NCI-H460 (cell line): ENCODE data around the gene CAMTA1. TPM values are rescaled to one million over a fixed set of nuclear protein-coding genes. Genes with fewer than 3 reads are reported as not detected.
A peak's percentile ranks its signal among the peaks of the same experiment; 100 is the strongest.
"Not testable (repeated sequence)": the region's sequence is repeated elsewhere in the genome, so short reads cannot be mapped to it uniquely, and the experiment has no call there.

Experiments
- DNase-seq: peaks from one replicate; pipeline ENCODE4 v3.0.0-alpha.2; 2016; ENCODE audit warnings: low read depth; ENCODE audit errors: extremely low read depth
- total RNA-seq: library from RNA; depleted of rRNA; stranded (reverse); fragments of >200 nt; shearing (Covaris generic); gene quantifications from 2 replicates; pipeline ENCODE4 v1.2.3, GENCODE V29; 2014

The CAMTA1 gene
- total RNA-seq, 1 experiment from 2014 or later, result 39.9 TPM

- no peak for DNase-seq
Measured at GRCh38 chr1:7702365-7702764, 917.1 kb downstream of the CAMTA1 start.

GRCh38 chr1:7703321-7704213 lies 918.3 kb downstream of the CAMTA1 start:
- DNase-seq, result no peak

- DNase-seq, result peak; percentile 73
Measured at GRCh38 chr1:7704214-7705047, 919.2 kb downstream of the CAMTA1 start.

GRCh38 chr1:7705048-7705907 lies 920.0 kb downstream of the CAMTA1 start:
- DNase-seq, result no peak

GRCh38 chr1:7705908-7706216 lies 920.6 kb downstream of the CAMTA1 start:
- no peak for DNase-seq

GRCh38 chr1:7707527-7707926 lies 922.3 kb downstream of the CAMTA1 start:
- DNase-seq, result no peak

GRCh38 chr1:7708065-7708464 lies 922.8 kb downstream of the CAMTA1 start:
- DNase-seq, result not testable (repeated sequence)

- no peak for DNase-seq
Measured at GRCh38 chr1:7710859-7711258, 925.6 kb downstream of the CAMTA1 start.

- no peak for DNase-seq
Measured at GRCh38 chr1:7712731-7713323, 927.6 kb downstream of the CAMTA1 start.

- DNase-seq, result no peak
Measured at GRCh38 chr1:7716506-7716905, 931.3 kb downstream of the CAMTA1 start.

GRCh38 chr1:7717748-7718368 lies 932.6 kb downstream of the CAMTA1 start:
- DNase-seq, result no peak

- DNase-seq, result no peak
Measured at GRCh38 chr1:7719468-7720094, 934.3 kb downstream of the CAMTA1 start.

- no peak for DNase-seq
Measured at GRCh38 chr1:7721940-7722669, 936.9 kb downstream of the CAMTA1 start.

GRCh38 chr1:7722670-7723012 lies 937.4 kb downstream of the CAMTA1 start:
- no peak for DNase-seq

GRCh38 chr1:7726623-7727022 lies 941.4 kb downstream of the CAMTA1 start:
- DNase-seq, result no peak

GRCh38 chr1:7727809-7728471 lies 942.7 kb downstream of the CAMTA1 start:
- DNase-seq, result no peak

- DNase-seq, result no peak
Measured at GRCh38 chr1:7729761-7730160, 944.5 kb downstream of the CAMTA1 start.

- no peak for DNase-seq
Measured at GRCh38 chr1:7732331-7732730, 947.1 kb downstream of the CAMTA1 start.
